OCI-LY7 (cell line): ENCODE results near the gene CARMIL1.

Experiments
- EZH2phosphoT487 ChIP-seq: fragments of 200-600 bp; sonication (generic); IDR thresholded peaks from 2 replicates; pipeline ENCODE4 v1.6.1; 2018; ENCODE audit warnings: low read depth, borderline replicate concordance, mild to moderate bottlenecking, mixed run types, antibody characterized with exemption, low read length, moderate library complexity, mixed read lengths
- TF ChIP-seq, protein P1 (sequence below): fragments of 200-600 bp; sonication (generic); conservative IDR thresholded peaks from 2 replicates; pipeline ENCODE4 v1.5.1; 2014; ENCODE audit warnings: mild to moderate bottlenecking, antibody characterized with exemption, low read length, moderate library complexity, mixed read lengths

DNA sequence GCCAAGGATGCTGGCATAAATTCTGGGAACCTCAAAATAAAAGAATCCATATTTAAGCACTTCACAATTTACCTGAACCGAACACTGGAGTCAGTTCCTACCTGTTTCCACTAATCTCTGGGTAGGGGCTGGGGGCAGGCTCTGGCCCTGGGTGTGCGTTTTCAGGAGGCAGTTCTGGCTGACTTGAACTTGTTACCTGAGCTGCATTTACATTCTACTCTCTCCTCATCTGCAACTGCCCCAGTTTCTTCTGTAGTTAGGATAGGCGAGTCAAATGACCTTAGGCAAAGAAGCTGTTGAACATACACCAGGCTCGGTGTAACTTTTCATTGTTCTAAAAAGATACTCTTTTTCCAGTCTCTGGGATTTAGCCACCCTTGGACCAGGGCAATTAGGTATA, 13.2 kb downstream of the CARMIL1 start:
- TF ChIP-seq, protein P1, sequence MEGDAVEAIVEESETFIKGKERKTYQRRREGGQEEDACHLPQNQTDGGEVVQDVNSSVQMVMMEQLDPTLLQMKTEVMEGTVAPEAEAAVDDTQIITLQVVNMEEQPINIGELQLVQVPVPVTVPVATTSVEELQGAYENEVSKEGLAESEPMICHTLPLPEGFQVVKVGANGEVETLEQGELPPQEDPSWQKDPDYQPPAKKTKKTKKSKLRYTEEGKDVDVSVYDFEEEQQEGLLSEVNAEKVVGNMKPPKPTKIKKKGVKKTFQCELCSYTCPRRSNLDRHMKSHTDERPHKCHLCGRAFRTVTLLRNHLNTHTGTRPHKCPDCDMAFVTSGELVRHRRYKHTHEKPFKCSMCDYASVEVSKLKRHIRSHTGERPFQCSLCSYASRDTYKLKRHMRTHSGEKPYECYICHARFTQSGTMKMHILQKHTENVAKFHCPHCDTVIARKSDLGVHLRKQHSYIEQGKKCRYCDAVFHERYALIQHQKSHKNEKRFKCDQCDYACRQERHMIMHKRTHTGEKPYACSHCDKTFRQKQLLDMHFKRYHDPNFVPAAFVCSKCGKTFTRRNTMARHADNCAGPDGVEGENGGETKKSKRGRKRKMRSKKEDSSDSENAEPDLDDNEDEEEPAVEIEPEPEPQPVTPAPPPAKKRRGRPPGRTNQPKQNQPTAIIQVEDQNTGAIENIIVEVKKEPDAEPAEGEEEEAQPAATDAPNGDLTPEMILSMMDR: no peak
- no peak for TF ChIP-seq EZH2phosphoT487
